ENCODE results near the gene QSOX2. TPM values are rescaled to one million over a fixed set of nuclear protein-coding genes. Genes with fewer than 3 reads are reported as not detected.

The QSOX2 gene
- total RNA-seq, 1 donor from 2014 or later, result 6.1 TPM

GRCh38 chr9:136282272-136282861 is 36.8 kb upstream of the QSOX2 start:
- Histone ChIP-seq H3K36me3 (no peaks in the 10 kb centered on the region), H3K4me1 (no peaks in the 10 kb centered on the region), H3K9me3 (no peaks in the 10 kb centered on the region), H3K27me3 (no peaks in the 10 kb centered on the region), H3K27ac (no peak overlapping the region), H3K4me3 (no peak overlapping the region)
- TF ChIP-seq POLR2AphosphoS5 (IDR thresholded peaks at IDR 0.05; ENCODE audit: insufficient read depth in 1 of 2, low read depth in 1 of 2) (no peak), POLR2A (IDR thresholded peaks at IDR 0.05) (no peak), CTCF (IDR thresholded peaks at IDR 0.05) (no peak)
- DNase-seq (ENCODE audit: extremely low spot score in 2 of 2), result no peak
- intact Hi-C loops (cut with DNase I), result no loop called here

- Histone ChIP-seq H3K36me3 (no peaks in the 10 kb centered on the region), H3K27me3 (no peaks in the 10 kb centered on the region), H3K27ac (no peak overlapping the region), H3K9me3 (no peaks in the 10 kb centered on the region), H3K4me1 (no peaks in the 10 kb centered on the region), H3K4me3 (no peak overlapping the region)
- intact Hi-C loops (cut with DNase I), result no loop called here
- no peak for DNase-seq (ENCODE audit: extremely low spot score in 2 of 2)
- TF ChIP-seq POLR2AphosphoS5 (IDR thresholded peaks at IDR 0.05; ENCODE audit: insufficient read depth in 1 of 2, low read depth in 1 of 2) (no peak), POLR2A (IDR thresholded peaks at IDR 0.05) (no peak), CTCF (IDR thresholded peaks at IDR 0.05) (no peak)
Observed at GRCh38 chr9:136281421-136282271, 36.0 kb upstream of the QSOX2 start.

GRCh38 chr9:136280535-136281315 is 35.1 kb upstream of the QSOX2 start:
- Histone ChIP-seq H3K27me3 (no peaks in the 10 kb centered on the region), H3K9me3 (no peaks in the 10 kb centered on the region), H3K4me3 (no peak overlapping the region), H3K4me1 (no peaks in the 10 kb centered on the region), H3K27ac (no peak overlapping the region), H3K36me3 (no peaks in the 10 kb centered on the region)
- no peak for DNase-seq (ENCODE audit: extremely low spot score in 2 of 2)
- intact Hi-C loops (cut with DNase I), result no loop called here
- TF ChIP-seq POLR2AphosphoS5 (IDR thresholded peaks at IDR 0.05; ENCODE audit: insufficient read depth in 1 of 2, low read depth in 1 of 2) (no peak), CTCF (IDR thresholded peaks at IDR 0.05) (no peak), POLR2A (IDR thresholded peaks at IDR 0.05) (no peak)

- no peaks in the 10 kb centered on the region for H3K27me3 ChIP-seq
- no peaks in the 10 kb centered on the region for H3K4me1 ChIP-seq
- DNase-seq (ENCODE audit: extremely low spot score in 2 of 2), result no peak
- no peak overlapping the region for H3K4me3 ChIP-seq
- H3K27ac ChIP-seq, result no peak overlapping the region
- no peaks in the 10 kb centered on the region for H3K9me3 ChIP-seq
- TF ChIP-seq CTCF (IDR thresholded peaks at IDR 0.05) (no peak), POLR2A (IDR thresholded peaks at IDR 0.05) (no peak), POLR2AphosphoS5 (IDR thresholded peaks at IDR 0.05; ENCODE audit: insufficient read depth in 1 of 2, low read depth in 1 of 2) (no peak)
- intact Hi-C loops (cut with DNase I), result no loop called here
- no peaks in the 10 kb centered on the region for H3K36me3 ChIP-seq
Observed at GRCh38 chr9:136279471-136279870, 33.9 kb upstream of the QSOX2 start.
